GM12874 (cell line): ENCODE results near the gene GRID1.

Experiments
- TF ChIP-seq, protein P1 (sequence below): IDR thresholded peaks from 2 replicates; pipeline ENCODE4 v1.5.1; 2011; ENCODE audit warnings: low read depth, mild to moderate bottlenecking, control low read depth, low read length, moderate library complexity; ENCODE audit not compliant: insufficient read depth

GRID1 gene

DNA sequence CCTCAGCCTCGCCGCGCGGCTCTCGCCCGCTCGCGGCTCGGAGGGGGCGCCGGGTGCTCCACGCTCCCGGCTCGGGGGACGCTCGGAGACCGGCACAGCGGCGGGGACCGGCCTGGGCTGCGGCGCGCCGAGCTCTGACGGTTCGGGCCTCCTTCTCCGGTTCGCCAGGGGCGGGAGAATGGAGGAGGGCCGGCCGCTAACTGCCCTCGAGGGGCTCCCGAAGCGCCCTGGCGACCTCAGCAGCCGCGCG, 232 bp upstream of the GRID1 start:
- TF ChIP-seq, protein P1, sequence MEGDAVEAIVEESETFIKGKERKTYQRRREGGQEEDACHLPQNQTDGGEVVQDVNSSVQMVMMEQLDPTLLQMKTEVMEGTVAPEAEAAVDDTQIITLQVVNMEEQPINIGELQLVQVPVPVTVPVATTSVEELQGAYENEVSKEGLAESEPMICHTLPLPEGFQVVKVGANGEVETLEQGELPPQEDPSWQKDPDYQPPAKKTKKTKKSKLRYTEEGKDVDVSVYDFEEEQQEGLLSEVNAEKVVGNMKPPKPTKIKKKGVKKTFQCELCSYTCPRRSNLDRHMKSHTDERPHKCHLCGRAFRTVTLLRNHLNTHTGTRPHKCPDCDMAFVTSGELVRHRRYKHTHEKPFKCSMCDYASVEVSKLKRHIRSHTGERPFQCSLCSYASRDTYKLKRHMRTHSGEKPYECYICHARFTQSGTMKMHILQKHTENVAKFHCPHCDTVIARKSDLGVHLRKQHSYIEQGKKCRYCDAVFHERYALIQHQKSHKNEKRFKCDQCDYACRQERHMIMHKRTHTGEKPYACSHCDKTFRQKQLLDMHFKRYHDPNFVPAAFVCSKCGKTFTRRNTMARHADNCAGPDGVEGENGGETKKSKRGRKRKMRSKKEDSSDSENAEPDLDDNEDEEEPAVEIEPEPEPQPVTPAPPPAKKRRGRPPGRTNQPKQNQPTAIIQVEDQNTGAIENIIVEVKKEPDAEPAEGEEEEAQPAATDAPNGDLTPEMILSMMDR: no peak

DNA sequence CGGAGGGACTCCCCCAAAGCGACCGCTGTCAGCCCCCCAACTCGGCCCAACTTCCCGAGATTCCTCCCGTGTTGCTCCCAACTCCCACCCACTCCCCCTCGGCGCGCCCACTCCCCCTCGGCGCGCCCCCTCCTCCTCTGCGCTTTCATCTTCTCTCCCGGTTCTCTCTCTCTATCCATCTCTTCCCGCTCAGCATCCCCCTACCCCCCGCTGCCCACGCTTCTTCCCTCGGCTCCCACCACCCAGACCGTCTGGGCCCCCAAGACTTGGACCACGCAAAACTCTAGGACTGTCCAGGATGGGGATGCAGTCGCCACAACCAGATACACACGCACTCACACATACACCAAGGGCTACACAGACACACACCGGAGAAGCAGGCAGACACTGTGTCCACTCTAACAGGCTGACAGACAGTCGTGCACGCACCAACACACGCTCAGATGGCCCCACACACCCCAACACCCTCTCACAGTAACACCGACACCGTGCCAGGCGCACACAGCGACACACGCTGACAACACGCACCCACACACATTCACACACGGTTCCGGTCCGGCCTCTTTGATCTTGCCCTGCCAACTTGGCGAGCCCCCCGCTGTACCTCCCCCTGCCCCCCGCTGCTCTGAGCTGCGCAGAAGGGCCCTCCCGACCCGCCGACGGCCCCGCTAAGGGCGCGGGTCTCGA, 1.1 kb downstream of the GRID1 start:
- TF ChIP-seq, protein P1: no peak

DNA sequence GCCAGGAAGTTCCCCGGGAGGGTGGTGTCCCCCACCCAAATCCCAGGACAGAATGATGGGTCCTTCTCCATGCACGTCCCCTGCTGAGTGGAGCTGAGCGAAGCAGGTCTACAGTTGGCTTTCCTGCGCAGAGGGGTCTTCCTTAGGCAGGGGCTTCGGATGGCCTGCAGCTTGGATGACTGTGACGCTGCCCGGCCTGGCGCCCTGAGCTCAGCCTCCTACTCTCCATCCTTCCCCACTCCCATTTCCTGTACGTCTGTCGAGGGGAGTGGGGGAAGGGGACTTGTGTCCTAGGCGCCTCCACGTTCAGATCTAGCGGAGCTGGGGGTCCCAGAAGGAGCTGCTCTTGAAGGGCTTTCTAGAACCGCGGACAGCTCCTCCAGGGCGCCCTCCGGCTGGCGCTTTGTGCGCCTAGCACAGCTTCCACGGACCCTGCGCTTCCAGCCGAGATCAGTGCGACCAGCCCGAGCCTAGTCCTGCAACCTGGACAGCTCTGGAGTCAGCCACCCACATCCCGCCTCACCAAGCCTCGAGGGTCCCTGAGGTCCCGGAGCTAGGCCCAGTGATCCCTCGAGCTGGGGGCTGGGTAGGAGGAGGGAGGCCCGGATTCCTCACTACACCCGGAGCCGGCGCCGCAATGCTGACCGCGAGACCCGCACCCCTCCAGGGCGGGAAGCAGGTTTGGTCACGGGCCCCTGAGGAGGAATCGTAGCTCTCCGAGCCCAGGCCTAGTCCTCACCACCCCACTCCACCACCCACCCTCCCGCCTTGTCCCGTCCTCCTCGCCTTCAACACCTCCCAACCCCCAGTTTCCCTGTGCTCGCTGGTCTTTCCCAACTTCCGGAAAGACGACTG, 1.9 kb downstream of the GRID1 start:
- TF ChIP-seq, protein P1: no peak

DNA sequence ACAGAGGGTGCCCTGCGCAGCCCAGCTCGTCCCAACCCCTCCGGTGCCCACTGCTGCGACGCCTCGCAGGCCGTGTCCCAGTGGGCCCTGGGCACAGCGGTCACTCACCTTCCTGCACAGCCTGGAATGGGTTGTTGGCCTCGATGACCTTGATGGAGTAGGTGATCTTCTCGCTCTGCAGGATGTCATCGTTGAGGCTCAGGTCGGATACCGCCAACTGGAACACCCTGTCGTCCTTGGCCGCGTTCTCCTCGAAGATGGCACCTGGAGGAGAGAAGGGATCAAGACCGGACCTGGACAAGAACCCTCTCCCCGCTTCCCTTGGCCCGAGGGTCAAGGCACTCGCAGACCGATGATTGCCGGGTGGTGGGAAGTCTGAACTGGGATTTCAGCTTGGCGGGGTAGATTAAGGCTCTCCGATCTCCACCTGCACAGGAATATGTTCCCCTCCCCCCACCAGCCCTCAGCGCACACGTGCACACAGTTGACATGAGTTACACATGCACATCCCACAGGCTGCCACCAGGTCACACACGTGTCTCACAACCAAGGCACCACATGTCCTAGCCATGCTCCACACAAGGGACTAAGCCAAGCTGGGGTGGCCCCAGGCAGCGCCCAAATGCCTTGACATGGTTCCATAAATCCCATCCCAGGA, 2.6 kb downstream of the GRID1 start:
- TF ChIP-seq, protein P1: no peak

DNA sequence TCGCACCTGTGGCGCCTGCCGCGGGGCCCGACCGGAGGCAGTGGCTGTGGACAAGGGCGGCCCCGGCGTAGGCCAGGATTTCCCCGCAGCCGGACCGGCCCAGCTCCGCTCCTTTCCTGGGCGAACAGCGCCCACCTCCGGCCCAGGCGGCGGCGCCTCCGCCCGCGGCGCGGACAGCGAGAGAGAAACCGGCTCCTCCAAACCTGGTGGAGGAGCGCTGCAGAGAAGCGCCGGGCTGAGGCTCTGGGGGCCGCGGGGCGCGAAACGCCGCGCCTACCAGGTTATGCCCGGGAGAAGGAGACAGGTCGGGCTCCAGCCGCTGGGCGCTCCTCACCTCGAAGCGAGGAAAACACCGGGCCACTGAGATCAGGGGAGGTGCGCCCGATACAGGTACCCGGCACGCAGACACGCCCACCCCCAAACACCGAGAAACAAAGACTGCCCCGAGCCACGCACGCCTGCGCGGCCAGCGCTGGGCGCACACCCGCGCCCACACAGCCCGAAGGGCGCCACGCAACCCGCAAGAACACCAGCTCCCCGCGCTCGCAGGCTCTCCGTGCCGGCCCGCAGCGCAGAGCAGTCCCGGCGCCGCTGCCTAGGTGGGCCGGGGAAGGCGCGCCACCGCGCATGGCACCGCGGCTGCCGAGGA, 3.3 kb downstream of the GRID1 start:
- TF ChIP-seq, protein P1: 0 out of 2 replicates have a peak, but pooled peaks have one; percentile 23

DNA sequence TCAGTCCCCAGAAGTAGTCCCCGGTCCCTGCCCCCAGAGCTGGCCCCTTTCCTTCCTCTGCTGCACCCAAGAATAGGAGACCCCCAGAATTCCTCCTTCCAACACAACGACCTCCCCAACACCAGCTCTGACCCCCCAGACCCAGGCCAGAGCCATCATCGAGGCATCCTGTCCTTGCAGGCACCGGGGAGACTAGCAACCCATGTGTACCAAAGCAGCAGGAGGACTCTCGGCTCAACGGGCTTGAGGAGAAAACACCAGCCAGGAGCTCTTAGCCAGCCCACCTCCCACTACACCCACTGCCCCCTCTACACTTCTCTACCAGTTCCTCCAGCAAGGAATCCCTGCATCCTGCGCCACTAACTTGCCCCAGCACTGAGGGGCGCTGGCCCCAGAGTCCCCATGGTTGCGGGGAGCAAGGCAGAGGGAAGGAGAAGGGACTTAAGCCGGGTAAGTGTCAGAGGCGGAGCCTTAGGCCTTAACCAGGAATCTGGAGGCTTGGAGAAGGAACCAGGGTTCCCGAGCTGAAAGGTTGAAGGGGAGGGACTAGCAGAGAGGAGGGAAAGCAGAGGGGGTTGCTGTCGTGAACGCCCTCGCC, 3.9 kb downstream of the GRID1 start:
- TF ChIP-seq, protein P1: no peak

DNA sequence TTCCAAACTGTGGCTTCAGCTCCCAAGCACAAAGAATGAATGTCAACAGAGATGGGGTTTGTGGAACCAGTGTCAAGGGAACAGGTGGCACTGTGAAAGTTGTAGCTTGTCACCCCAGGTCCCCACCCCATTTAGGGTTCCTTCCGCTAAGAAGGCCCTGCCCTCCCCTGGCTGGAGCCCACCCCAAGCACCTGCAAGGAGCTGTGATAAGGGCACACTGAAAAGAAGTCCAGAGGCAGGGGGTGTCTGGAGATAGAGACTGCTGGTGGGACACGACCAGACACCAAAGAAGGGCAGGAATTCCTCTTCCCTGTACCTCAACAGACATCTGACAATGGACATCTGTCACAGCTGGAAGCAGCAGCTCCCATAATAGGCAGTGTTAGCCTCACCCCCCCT, 4.5 kb downstream of the GRID1 start:
- TF ChIP-seq, protein P1: no peak
